ENCODE results near the gene PSMA2.

DNA sequence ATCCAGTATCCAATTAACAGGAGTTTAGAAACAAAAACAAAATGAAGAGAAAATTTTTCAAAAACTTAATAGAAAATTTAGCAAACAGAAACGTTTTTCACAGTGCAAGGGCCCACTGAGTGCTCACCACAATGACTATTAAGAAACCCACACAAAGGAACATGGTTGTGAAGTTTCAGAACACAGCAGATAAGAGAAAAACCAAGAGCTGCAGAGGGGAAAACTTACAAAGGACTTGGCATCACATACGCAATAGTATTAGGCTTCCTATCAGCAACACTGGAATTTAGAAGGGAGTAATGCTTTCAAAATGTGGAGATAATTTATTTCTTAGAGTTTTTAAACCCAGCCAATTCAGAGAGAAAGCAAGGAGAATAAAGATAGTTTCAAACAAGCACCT lies 18.4 kb downstream of the PSMA2 start:
- TF ChIP-seq POLR2AphosphoS5 (IDR thresholded peaks at IDR 0.05; ENCODE audit: low read depth, low read length): no peak
- TF ChIP-seq RAD21 (IDR thresholded peaks at IDR 0.05; ENCODE audit: low read length): no peak
- TF ChIP-seq, protein P1, sequence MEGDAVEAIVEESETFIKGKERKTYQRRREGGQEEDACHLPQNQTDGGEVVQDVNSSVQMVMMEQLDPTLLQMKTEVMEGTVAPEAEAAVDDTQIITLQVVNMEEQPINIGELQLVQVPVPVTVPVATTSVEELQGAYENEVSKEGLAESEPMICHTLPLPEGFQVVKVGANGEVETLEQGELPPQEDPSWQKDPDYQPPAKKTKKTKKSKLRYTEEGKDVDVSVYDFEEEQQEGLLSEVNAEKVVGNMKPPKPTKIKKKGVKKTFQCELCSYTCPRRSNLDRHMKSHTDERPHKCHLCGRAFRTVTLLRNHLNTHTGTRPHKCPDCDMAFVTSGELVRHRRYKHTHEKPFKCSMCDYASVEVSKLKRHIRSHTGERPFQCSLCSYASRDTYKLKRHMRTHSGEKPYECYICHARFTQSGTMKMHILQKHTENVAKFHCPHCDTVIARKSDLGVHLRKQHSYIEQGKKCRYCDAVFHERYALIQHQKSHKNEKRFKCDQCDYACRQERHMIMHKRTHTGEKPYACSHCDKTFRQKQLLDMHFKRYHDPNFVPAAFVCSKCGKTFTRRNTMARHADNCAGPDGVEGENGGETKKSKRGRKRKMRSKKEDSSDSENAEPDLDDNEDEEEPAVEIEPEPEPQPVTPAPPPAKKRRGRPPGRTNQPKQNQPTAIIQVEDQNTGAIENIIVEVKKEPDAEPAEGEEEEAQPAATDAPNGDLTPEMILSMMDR (IDR thresholded peaks at IDR 0.05): no peak
- no peak for TF ChIP-seq CHD2 (IDR thresholded peaks at IDR 0.05; ENCODE audit: low read length, partially characterized antibody)

Measured in SK-N-SH (cell line).